Activated T-cell treated with anti-CD3 and anti-CD28 coated beads for 48 hours (primary cell): ENCODE measurements around the gene ARHGAP5.
"Not testable (repeated sequence)": the region's sequence is repeated elsewhere in the genome, so short reads cannot be mapped to it uniquely, and the experiment has no call there.

Experiments used
- DNase-seq: peaks from one replicate; pipeline ENCODE4 v3.0.0-alpha.2; 2020; ENCODE audit warnings: low read depth

The ARHGAP5 gene

GRCh38 chr14:32121536-32121935 lies 44.4 kb downstream of the ARHGAP5 start:
- no peak for DNase-seq

GRCh38 chr14:32121948-32122347 lies 44.8 kb downstream of the ARHGAP5 start:
- DNase-seq: no peak

GRCh38 chr14:32126899-32127730 lies 50.0 kb downstream of the ARHGAP5 start:
- DNase-seq: not testable (repeated sequence)

- DNase-seq: not testable (repeated sequence)
Measured at GRCh38 chr14:32127731-32128654, 50.9 kb downstream of the ARHGAP5 start.

- DNase-seq: no peak
Measured at GRCh38 chr14:32128703-32129102, 51.6 kb downstream of the ARHGAP5 start.

- no peak for DNase-seq
Measured at GRCh38 chr14:32129124-32129523, 52.0 kb downstream of the ARHGAP5 start.

- DNase-seq: not testable (repeated sequence)
Measured at GRCh38 chr14:32131689-32132088, 54.6 kb downstream of the ARHGAP5 start.

- no peak for DNase-seq
Measured at GRCh38 chr14:32134448-32135097, 57.5 kb downstream of the ARHGAP5 start.

- no peak for DNase-seq
Measured at GRCh38 chr14:32136027-32136825, 59.1 kb downstream of the ARHGAP5 start.

GRCh38 chr14:32137313-32137712 lies 60.2 kb downstream of the ARHGAP5 start:
- no peak for DNase-seq

- no peak for DNase-seq
Measured at GRCh38 chr14:32137892-32138291, 60.8 kb downstream of the ARHGAP5 start.

GRCh38 chr14:32142341-32142740 lies 65.2 kb downstream of the ARHGAP5 start:
- no peak for DNase-seq

GRCh38 chr14:32142754-32143437 lies 65.8 kb downstream of the ARHGAP5 start:
- no peak for DNase-seq

- DNase-seq: no peak
Measured at GRCh38 chr14:32150392-32150791, 73.3 kb downstream of the ARHGAP5 start.

GRCh38 chr14:32166029-32166428 lies 88.9 kb downstream of the ARHGAP5 start:
- no peak for DNase-seq

GRCh38 chr14:32166924-32167323 lies 89.8 kb downstream of the ARHGAP5 start:
- DNase-seq: no peak

- DNase-seq: no peak
Measured at GRCh38 chr14:32167907-32168306, 90.8 kb downstream of the ARHGAP5 start.

GRCh38 chr14:32169191-32169590 lies 92.1 kb downstream of the ARHGAP5 start:
- no peak for DNase-seq

- no peak for DNase-seq
Measured at GRCh38 chr14:32171469-32171868, 94.4 kb downstream of the ARHGAP5 start.

- DNase-seq: no peak
Measured at GRCh38 chr14:32183151-32184058, 106.3 kb downstream of the ARHGAP5 start.
